Chondrocyte (in vitro differentiated cells): ENCODE measurements around the gene STXBP5L. TPM values are rescaled to one million over a fixed set of nuclear protein-coding genes. Genes with fewer than 3 reads are reported as not detected.
A peak's percentile ranks its signal among the peaks of the same experiment; 100 is the strongest.

Experiments used
- DNase-seq: peaks from one replicate; pipeline ENCODE4 v3.0.0; 2021; ENCODE audit warnings: mixed read lengths, low spot score
- H3K27ac Mint-ChIP-seq: one replicate; pipeline ENCODE4 v1.8.0; 2021; ENCODE audit warnings: mild to moderate bottlenecking, moderate library complexity, mixed read lengths; ENCODE audit not compliant: unreplicated experiment
- H3K27me3 Mint-ChIP-seq: 2 replicates; pipeline ENCODE4 v1.8.0; 2021; ENCODE audit warnings: low read depth, mixed read lengths
- H3K36me3 Mint-ChIP-seq: 2 replicates; pipeline ENCODE4 v1.8.0; 2021; ENCODE audit warnings: low read depth, mixed read lengths
- H3K4me1 Mint-ChIP-seq: 2 replicates; pipeline ENCODE4 v1.8.0; 2021; ENCODE audit warnings: low read depth, mild to moderate bottlenecking, mixed read lengths
- H3K4me3 Mint-ChIP-seq: one replicate; pipeline ENCODE4 v1.8.0; 2021; ENCODE audit warnings: mild to moderate bottlenecking, moderate library complexity, mixed read lengths; ENCODE audit not compliant: unreplicated experiment
- H3K9me3 Mint-ChIP-seq: 2 replicates; pipeline ENCODE4 v1.8.0; 2021; ENCODE audit warnings: low read depth, mixed read lengths
- total RNA-seq: library from RNA; stranded (reverse); gene quantifications from 3 replicates; pipeline ENCODE4 v1.2.1, GENCODE V29; 2021
- TF ChIP-seq, protein P1 (sequence below): fragments of 200-600 bp; sonication (generic); IDR thresholded peaks from 2 replicates; pipeline ENCODE4 v1.5.0; 2021; ENCODE audit warnings: antibody characterized with exemption, mild to moderate bottlenecking, moderate library complexity

STXBP5L gene
- total RNA-seq, 1 donor from 2014 or later = not detected

DNA sequence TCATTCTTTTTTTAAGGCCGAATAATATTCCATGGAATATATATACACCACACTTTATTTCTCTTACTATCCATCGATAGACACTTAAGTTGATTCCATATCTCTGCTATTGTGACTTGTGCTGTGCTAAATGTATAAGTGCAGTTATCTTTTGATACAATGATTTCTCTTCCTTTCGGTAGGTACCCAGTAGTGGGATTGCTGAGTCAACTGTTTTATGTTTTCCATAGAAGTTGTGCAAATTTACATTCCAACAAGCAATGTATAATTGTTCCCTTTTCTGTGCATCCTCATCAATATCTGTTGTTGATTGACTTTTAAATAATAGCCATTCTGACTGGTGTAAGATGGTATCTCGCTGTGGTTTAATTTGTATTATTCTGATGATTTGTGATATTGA lies 81.0 kb downstream of the STXBP5L start:
- H3K4me3 Mint-ChIP-seq = no peak overlapping the region
- H3K36me3 Mint-ChIP-seq = no peaks in the 10 kb centered on the region
- peaks cover 11% of the 10 kb centered on the region for H3K27me3 Mint-ChIP-seq
- no peak for DNase-seq
- H3K4me1 Mint-ChIP-seq = no peaks in the 10 kb centered on the region
- peaks cover 8% of the 10 kb centered on the region for H3K9me3 Mint-ChIP-seq
- TF ChIP-seq, protein P1, sequence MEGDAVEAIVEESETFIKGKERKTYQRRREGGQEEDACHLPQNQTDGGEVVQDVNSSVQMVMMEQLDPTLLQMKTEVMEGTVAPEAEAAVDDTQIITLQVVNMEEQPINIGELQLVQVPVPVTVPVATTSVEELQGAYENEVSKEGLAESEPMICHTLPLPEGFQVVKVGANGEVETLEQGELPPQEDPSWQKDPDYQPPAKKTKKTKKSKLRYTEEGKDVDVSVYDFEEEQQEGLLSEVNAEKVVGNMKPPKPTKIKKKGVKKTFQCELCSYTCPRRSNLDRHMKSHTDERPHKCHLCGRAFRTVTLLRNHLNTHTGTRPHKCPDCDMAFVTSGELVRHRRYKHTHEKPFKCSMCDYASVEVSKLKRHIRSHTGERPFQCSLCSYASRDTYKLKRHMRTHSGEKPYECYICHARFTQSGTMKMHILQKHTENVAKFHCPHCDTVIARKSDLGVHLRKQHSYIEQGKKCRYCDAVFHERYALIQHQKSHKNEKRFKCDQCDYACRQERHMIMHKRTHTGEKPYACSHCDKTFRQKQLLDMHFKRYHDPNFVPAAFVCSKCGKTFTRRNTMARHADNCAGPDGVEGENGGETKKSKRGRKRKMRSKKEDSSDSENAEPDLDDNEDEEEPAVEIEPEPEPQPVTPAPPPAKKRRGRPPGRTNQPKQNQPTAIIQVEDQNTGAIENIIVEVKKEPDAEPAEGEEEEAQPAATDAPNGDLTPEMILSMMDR = no peak
- no peak overlapping the region for H3K27ac Mint-ChIP-seq

GRCh38 chr3:121018917-121019321 lies 110.9 kb downstream of the STXBP5L start:
- Mint-ChIP-seq H3K36me3 (no peaks in the 10 kb centered on the region), H3K27me3 (peaks cover 1% of the 10 kb centered on the region), H3K4me1 (no peaks in the 10 kb centered on the region), H3K9me3 (peaks cover 12% of the 10 kb centered on the region), H3K27ac (no peak overlapping the region), H3K4me3 (no peak overlapping the region)
- TF ChIP-seq, protein P1 = no peak
- DNase-seq = no peak

- peaks cover 6% of the 10 kb centered on the region for H3K27me3 Mint-ChIP-seq
- no peaks in the 10 kb centered on the region for H3K36me3 Mint-ChIP-seq
- H3K4me3 Mint-ChIP-seq = no peak overlapping the region
- H3K27ac Mint-ChIP-seq = no peak overlapping the region
- H3K4me1 Mint-ChIP-seq = no peaks in the 10 kb centered on the region
- no peaks in the 10 kb centered on the region for H3K9me3 Mint-ChIP-seq
- DNase-seq = no peak
- TF ChIP-seq, protein P1 = no peak
These were observed 155.6 kb downstream of the STXBP5L start for GRCh38 chr3:121063628-121064027.

DNA sequence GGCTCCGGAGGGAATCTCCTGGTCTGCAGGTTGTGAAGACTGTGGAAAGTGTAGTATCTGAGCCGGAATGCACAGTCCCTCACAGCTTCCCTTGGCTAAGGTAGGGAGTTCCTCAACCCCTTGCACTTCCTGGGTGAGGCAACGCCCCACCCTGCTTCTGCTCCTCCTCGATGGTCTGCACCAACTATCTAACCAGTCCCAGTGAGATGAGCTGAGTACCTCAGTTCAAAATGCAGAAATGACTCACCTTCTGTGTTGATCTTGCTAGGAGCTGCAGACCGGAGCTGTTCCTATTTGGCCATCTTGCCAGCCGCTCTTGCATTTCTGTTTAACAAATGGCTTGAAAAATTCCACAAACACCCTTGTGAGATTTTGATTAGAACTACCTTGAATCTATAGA lies 156.1 kb downstream of the STXBP5L start:
- H3K27ac Mint-ChIP-seq = no peak overlapping the region
- peaks cover 6% of the 10 kb centered on the region for H3K27me3 Mint-ChIP-seq
- no peaks in the 10 kb centered on the region for H3K9me3 Mint-ChIP-seq
- no peak overlapping the region for H3K4me3 Mint-ChIP-seq
- TF ChIP-seq, protein P1 = no peak
- H3K36me3 Mint-ChIP-seq = no peaks in the 10 kb centered on the region
- H3K4me1 Mint-ChIP-seq = no peaks in the 10 kb centered on the region
- no peak for DNase-seq

DNA sequence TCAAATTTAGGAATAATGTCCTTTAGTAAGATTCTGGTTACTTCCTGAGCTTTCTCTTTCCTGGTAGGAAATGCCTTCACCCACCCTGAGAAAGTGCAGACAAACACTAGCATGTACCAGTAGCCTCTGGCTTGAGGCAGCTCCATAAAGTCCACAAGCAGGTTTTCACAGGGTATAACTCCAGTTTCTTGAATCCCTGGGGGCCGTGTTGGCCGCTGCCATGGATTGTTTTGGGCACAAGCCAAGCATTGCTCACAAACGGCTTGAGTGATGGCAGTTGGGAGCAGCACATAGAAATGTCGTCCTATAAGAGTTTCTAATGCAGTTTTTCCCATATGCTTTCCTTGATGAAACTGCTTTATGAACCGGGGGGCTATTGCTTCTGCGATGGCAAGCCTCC lies 164.1 kb downstream of the STXBP5L start:
- Mint-ChIP-seq H3K4me3 (peak overlapping the region; percentile 12), H3K36me3 (no peaks in the 10 kb centered on the region), H3K27me3 (peaks cover 2% of the 10 kb centered on the region), H3K9me3 (no peaks in the 10 kb centered on the region), H3K27ac (peak overlapping the region; percentile 64), H3K4me1 (peaks cover 13% of the 10 kb centered on the region)
- TF ChIP-seq, protein P1 = no peak
- no peak for DNase-seq
